ENCODE results near the gene SIGLEC6.
"Not testable (repeated sequence)": the region's sequence is repeated elsewhere in the genome, so short reads cannot be mapped to it uniquely, and the experiment has no call there.

The SIGLEC6 gene

GRCh38 chr19:51508059-51508733 is 23.3 kb downstream of the SIGLEC6 start:
- DNase-seq (ENCODE audit: low spot score): no peak

GRCh38 chr19:51507640-51508058 is 23.8 kb downstream of the SIGLEC6 start:
- no peak for DNase-seq (ENCODE audit: low spot score)

GRCh38 chr19:51507192-51507591 is 24.3 kb downstream of the SIGLEC6 start:
- DNase-seq (ENCODE audit: low spot score): no peak

- DNase-seq (ENCODE audit: low spot score): no peak
Observed at GRCh38 chr19:51505904-51506303, 25.6 kb downstream of the SIGLEC6 start.

GRCh38 chr19:51503896-51504295 is 27.6 kb downstream of the SIGLEC6 start:
- DNase-seq (ENCODE audit: low spot score): no peak

- DNase-seq (ENCODE audit: low spot score): no peak
Observed at GRCh38 chr19:51503286-51503817, 28.1 kb downstream of the SIGLEC6 start.

GRCh38 chr19:51501594-51502263 is 29.7 kb downstream of the SIGLEC6 start, which contains the start of gene SIGLEC12:
TSS of gene SIGLEC12 (minus strand) at chr19:51501800. CDS start at chr19:51501733, 67 bp downstream.
- no peak for DNase-seq (ENCODE audit: low spot score)

- DNase-seq (ENCODE audit: low spot score): not testable (repeated sequence)
Observed at GRCh38 chr19:51500931-51501330, 30.5 kb downstream of the SIGLEC6 start.

- no peak for DNase-seq (ENCODE audit: low spot score)
Observed at GRCh38 chr19:51497666-51498065, 33.8 kb downstream of the SIGLEC6 start.

- DNase-seq (ENCODE audit: low spot score): no peak
Observed at GRCh38 chr19:51493776-51494175, 37.7 kb downstream of the SIGLEC6 start.

GRCh38 chr19:51491586-51491985 is 39.9 kb downstream of the SIGLEC6 start:
- DNase-seq (ENCODE audit: low spot score): no peak

GRCh38 chr19:51490676-51491075 is 40.8 kb downstream of the SIGLEC6 start:
- no peak for DNase-seq (ENCODE audit: low spot score)

- DNase-seq (ENCODE audit: low spot score): no peak
Observed at GRCh38 chr19:51489113-51489512, 42.4 kb downstream of the SIGLEC6 start.

- no peak for DNase-seq (ENCODE audit: low spot score)
Observed at GRCh38 chr19:51488491-51488890, 43.0 kb downstream of the SIGLEC6 start.

GRCh38 chr19:51485960-51486660 is 45.4 kb downstream of the SIGLEC6 start:
- no peak for DNase-seq (ENCODE audit: low spot score)

GRCh38 chr19:51480590-51480989 is 50.9 kb downstream of the SIGLEC6 start:
- peak; percentile 32 for DNase-seq (ENCODE audit: low spot score)

- DNase-seq (ENCODE audit: low spot score): no peak
Observed at GRCh38 chr19:51479531-51480331, 51.7 kb downstream of the SIGLEC6 start.

GRCh38 chr19:51478381-51479234 is 52.9 kb downstream of the SIGLEC6 start, which contains the start of gene CEACAM18:
TSS of gene CEACAM18 (plus strand) at chr19:51478539.
- DNase-seq (ENCODE audit: low spot score): no peak

GRCh38 chr19:51477344-51477743 is 54.1 kb downstream of the SIGLEC6 start:
- no peak for DNase-seq (ENCODE audit: low spot score)

- DNase-seq (ENCODE audit: low spot score): no peak
Observed at GRCh38 chr19:51476164-51476563, 55.3 kb downstream of the SIGLEC6 start.

Measured in RKO (cell line).